ENCODE results near the gene FBN1.

DNA sequence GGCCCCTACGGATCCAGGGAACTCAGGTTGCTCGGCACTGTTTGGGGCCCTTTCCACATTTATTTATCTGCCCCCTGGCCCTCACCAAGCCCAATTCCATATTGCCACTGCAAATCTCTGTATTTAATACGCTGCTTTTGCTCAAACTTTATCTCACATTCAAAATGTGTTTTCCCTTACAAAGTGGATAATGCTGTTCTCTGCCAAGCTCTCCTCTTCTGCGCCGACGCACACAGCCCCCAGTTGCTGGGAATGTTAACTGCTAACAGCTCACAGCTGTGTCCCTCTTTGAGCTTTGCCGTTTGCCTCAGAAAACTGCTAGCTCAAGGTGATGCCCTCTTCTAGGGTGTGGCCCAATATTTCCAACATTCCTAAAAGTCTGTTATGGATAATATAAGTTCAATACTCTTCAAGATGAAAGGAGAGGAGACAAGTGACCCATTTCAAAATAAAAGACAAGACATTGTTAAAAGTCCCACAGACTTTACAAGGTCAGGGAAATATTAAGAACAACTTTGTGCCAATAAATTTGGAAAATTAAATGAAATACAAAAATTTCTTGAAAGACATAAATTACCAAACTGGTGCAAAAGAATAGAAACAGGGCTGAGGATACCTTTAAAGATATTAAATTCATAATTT, 12.6 kb upstream of the FBN1 start:
- TF ChIP-seq, protein P1, sequence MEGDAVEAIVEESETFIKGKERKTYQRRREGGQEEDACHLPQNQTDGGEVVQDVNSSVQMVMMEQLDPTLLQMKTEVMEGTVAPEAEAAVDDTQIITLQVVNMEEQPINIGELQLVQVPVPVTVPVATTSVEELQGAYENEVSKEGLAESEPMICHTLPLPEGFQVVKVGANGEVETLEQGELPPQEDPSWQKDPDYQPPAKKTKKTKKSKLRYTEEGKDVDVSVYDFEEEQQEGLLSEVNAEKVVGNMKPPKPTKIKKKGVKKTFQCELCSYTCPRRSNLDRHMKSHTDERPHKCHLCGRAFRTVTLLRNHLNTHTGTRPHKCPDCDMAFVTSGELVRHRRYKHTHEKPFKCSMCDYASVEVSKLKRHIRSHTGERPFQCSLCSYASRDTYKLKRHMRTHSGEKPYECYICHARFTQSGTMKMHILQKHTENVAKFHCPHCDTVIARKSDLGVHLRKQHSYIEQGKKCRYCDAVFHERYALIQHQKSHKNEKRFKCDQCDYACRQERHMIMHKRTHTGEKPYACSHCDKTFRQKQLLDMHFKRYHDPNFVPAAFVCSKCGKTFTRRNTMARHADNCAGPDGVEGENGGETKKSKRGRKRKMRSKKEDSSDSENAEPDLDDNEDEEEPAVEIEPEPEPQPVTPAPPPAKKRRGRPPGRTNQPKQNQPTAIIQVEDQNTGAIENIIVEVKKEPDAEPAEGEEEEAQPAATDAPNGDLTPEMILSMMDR (IDR thresholded peaks at IDR 0.05): no peak
- TF ChIP-seq POLR2AphosphoS5 (IDR thresholded peaks at IDR 0.05) (no peak), POLR2A (IDR thresholded peaks at IDR 0.05) (no peak)
